NCI-H2107 treated with DMSO at 0.1 percent for 48 hours (cell line): ENCODE data around the gene RAB3D.
A peak's percentile ranks its signal among the peaks of the same experiment; 100 is the strongest.
"Not testable (repeated sequence)": the region's sequence is repeated elsewhere in the genome, so short reads cannot be mapped to it uniquely, and the experiment has no call there.

Experiments
- DNase-seq: peaks from one replicate; lab custom pipeline; 2025; ENCODE audit not compliant: unreplicated experiment; lab: John Stamatoyannopoulos, UW

The RAB3D gene

GRCh38 chr19:11338569-11339253 is 746 bp downstream of the RAB3D start:
- DNase-seq: no peak

GRCh38 chr19:11338121-11338520 is 1.3 kb downstream of the RAB3D start:
- DNase-seq: no peak

DNA sequence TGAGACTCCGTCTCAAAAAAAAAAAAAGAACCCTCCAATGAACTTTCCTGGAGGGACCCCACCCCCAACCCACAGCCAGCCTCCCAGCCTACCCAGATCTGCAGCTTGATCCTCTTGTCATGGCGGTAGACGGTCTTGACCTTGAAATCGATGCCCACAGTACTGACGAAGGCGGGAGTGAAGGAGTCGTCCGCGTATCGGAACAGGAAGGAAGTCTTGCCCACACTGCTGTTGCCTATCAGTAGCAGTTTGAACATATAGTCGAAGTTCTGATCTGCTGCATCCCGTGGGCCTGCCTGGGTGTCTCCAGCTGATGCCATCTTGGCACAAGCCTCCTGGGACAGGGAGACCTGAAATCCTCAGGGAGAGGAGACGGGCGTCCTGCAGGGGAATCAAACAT is 2.4 kb downstream of the RAB3D start:
- no peak for DNase-seq

DNA sequence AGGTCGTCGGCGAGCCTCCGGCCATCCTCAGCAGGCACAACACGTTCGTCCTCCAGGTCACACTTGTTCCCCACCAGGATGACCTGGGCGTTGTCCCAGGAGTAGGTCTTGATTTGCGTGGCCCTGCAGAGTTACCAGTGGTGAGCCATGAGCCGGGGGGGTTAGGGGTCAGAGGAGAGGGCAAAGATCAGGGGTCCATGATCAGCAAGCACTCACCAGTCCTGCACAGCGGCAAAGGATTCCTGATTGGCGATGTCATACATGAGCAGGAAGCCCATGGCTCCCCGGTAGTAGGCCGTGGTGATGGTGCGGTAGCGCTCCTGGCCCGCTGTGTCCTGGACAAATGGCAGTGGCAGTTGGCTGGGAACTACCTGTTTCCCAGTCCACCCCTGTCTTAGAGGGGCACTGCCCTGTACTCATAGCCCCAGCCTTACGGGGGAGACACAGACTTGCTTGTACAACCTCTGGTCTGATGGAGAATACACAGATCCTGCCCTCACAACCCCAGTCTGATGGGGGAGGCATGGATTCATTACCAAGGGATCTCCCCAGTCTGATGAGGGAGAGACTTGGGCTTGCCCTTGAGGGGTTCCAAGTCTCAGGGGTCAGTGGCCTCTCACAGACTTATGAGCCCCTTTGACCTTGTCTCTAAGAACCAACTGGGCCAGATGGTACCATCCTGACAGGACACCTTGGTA is 3.9 kb downstream of the RAB3D start:
- DNase-seq: no peak

DNA sequence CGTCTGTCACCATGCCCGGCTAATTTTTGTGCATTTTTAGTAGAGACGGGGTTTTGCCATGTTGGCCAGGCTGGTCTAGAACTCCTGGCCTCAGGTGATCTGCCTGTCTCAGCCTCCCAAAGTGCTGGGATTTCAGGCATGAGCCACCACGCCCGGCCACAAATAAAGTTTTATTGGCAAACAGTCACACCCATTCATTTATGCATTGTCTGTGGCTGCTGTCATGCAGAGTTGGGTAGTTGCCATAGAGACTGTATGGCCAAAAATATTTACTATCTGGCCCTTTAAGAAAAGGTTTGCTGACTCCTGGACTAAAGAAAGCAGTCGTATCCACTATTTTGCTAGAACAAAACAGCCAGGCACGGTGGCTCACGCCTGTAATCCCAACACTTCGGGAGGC is 5.6 kb downstream of the RAB3D start:
- not testable (repeated sequence) for DNase-seq

DNA sequence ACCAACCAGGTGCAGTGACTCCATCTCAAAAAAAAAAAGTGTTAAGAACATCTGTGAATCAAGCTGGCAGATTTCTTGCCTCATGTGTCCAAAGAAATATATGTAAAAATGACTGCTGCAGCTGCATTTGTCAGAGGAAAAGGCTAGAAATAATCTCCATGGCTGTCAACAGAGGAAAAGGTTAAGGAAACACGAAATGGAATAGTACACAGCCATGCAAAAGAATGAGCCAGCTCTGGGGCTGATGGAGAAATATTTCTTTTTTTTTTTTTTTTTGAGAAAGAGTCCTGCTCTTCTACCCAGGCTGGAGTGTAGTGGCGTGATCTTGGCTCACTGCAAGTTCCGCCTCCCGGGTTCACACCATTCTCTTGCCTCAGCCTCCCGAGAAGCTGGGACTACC is 6.6 kb downstream of the RAB3D start:
- no peak for DNase-seq

DNA sequence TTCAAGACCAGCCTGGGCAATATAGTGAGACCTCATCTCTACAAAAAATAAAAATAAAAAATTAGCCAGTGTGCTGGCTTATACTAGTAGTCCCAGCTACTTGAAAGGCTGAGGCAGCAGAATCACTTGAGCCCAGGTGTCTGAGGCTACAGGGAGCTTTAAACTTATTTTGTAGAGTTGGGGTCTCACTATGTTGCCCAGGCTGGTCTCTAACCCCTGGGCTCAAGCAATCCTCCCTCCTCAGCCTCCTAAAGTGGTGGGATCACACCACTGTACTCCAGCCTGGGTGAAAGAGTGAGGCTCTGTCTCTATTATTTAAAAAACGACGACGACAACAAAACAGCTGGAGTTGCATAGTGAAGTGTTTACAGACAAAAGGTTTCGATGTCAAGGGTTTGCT is 8.0 kb downstream of the RAB3D start:
- no peak for DNase-seq

- DNase-seq: no peak
Measured at GRCh38 chr19:11330127-11330526, 9.3 kb downstream of the RAB3D start.

- no peak for DNase-seq
Measured at GRCh38 chr19:11325544-11325943, 13.9 kb downstream of the RAB3D start.

- no peak for DNase-seq
Measured at GRCh38 chr19:11324748-11325389, 14.6 kb downstream of the RAB3D start.

DNA sequence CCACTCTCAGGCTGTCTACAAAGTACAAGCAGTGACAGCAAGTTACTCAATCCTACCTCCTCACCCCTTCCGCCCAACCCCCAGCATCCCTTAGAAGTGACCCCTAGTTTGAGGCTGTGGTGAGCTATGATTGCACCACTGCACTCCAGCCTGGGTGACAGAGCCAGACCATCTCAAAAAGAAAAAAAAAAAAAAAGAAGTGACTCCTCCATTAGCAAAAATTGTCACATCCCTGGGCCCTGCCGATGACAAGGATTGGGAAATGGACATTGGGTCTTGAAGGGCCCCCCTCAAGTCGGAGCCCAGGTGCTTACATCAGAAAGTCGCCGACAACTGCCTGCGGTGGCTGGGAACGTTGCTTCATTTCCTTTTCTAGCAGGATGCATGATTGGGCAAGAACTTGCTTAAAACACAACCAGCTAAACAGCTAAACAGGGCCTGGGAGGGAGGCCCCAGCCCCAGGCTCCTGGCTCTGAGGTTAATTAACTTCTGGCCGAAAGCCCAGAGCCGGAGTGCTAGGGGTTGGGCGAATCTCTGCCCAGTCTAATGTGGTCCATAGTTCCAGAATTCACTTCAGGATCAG is 15.3 kb downstream of the RAB3D start:
- peak; percentile 60 for DNase-seq

DNA sequence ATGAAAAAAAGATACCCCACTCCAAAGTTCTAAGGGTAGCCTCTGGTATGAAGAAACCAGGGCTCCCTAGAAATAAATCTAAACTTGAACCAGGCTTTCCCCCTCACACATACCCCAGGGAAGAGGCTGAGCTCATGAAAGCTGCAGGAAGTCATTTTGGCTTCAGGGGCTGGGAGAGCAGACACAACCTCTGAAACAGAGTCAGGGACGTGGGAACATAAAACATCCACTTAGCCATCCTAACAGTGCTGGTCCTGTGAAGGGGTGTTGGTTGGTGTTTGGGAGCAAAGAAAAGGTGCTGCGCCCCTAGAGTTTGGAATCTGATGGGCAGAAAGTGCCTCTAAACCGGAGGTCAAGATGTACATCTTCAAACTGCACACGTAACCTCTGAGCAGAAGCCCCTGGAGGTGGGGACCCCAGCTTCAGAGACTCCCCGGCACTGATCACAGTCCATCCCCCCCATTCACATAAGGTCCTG is 15.8 kb downstream of the RAB3D start:
- DNase-seq: no peak

DNA sequence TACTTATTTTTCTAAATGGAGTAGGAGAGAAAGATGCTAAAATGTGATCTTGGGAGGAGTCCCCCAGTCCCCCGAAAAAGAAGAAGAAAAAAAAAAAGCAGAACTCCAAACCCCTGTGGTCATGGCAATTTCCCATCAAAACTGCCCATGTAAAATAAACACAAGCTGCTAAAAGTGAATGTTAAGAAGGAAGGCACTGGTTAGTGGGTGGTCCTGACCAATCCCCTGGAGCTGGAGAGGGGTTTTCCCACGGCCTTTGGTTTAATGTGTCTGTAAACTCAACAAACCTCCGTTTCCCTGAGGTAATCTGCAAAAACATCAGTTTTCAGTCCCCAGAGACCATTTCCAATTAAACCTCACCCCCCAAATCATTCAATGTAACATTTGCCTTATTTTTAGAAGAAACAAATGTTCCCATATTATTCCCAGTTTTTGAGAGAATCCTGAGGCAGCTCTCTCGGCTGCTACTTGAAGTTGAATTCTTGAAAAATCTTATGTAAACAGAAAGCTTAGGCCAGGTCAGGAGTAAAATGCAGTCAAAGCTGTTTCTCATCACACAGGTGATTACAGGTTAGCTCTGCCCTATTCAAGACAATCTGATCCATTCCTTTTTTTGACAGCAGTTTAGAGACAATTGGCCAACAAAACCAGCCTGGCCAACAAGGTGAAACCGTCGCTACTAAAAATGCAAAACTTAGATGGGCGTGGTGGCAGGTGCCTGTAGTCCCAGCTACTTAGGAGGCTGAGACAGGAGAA is 17.0 kb downstream of the RAB3D start:
- no peak for DNase-seq

GRCh38 chr19:11321191-11322126 is 18.0 kb downstream of the RAB3D start:
- DNase-seq: no peak

- not testable (repeated sequence) for DNase-seq
Measured at GRCh38 chr19:11320278-11320995, 19.0 kb downstream of the RAB3D start.

DNA sequence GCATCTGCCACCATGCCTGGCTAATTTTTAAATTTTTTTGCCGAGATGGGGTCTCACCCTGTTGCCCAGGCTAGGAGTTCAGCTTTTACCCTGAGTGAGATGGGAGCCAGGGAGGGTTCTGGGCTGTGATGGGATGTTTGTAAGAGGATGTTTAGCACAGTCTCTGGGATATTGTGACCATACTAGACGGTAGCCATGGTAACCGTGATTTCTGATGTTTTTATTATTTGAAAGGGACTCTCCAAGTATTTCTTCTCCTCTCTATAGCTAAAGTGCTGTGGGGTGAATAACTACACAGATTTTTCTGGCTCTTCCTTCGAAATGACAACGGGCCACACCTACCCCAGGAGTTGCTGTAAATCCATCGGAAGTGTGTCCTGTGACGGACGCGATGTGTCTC is 33.1 kb downstream of the RAB3D start:
- DNase-seq: no peak

- DNase-seq: no peak
Measured at GRCh38 chr19:11304936-11305335, 34.5 kb downstream of the RAB3D start.

DNA sequence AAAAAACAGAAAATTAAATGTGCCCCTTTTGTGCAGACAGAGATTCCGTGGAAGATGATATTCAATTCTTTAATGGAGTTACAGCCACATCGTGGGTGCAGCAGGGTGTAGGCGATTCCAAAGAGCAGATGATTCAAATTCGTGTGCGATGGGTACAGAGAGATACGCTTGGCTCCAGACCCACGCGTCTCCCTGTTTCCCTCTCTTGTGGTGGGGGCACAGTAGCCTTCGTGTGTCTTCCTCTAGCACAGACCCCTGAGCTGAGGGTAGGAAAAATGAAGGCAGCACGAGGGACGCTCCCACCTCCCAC is 38.7 kb downstream of the RAB3D start:
- DNase-seq: no peak

GRCh38 chr19:11299946-11300810 is 39.3 kb downstream of the RAB3D start:
- no peak for DNase-seq
